ENCODE results near the gene ARMC12. TPM values are rescaled to one million over a fixed set of nuclear protein-coding genes. Genes with fewer than 3 reads are reported as not detected.

The ARMC12 gene
- total and polyA plus RNA-seq, 10 of the 15 experiments (the other 5 are each of a cell fraction or from before 2014, with no cell fraction given) = 0.10 to 1.6 (median 0.62) TPM

- TF ChIP-seq BCL3 (IDR thresholded peaks at IDR 0.05; ENCODE audit: borderline replicate concordance, insufficient read depth, low read depth, low read length, poor library complexity, severe bottlenecking) (no peak), E4F1 (IDR thresholded peaks at IDR 0.05; ENCODE audit: borderline replicate concordance, partially characterized antibody) (no peak), IRF3 (IDR thresholded peaks at IDR 0.05) (no peak), RBBP5 (conservative IDR thresholded peaks at IDR 0.05) (no peak), HDAC6 (IDR thresholded peaks at IDR 0.05; ENCODE audit: unreplicated experiment) (no peak), NKRF (conservative IDR thresholded peaks at IDR 0.05) (no peak)
These were observed 53.9 kb downstream of the ARMC12 start (continued) for GRCh38 chr6:35790683-35791082.

All from GM12878 (cell line).